HEK293 (cell line): ENCODE data around the gene ELFN1.

Experiments
- ZNF157 ChIP-seq: fragments of 450-650 bp; formaldehyde crosslinking; IDR thresholded peaks from 2 replicates; pipeline ENCODE4 v1.5.1; 2016; ENCODE audit warnings: missing biosample characterization, missing genetic modification characterization
- ZNF830 ChIP-seq: fragments of 450-650 bp; IDR thresholded peaks from 2 replicates; pipeline ENCODE4 v1.5.0; 2018; ENCODE audit warnings: missing biosample characterization, missing genetic modification characterization, low read depth, mild to moderate bottlenecking, moderate library complexity
- ZXDB ChIP-seq: fragments of 450-650 bp; formaldehyde crosslinking; IDR thresholded peaks from 2 replicates; pipeline ENCODE4 v1.5.1; 2016; ENCODE audit warnings: missing biosample characterization, missing genetic modification characterization

DNA sequence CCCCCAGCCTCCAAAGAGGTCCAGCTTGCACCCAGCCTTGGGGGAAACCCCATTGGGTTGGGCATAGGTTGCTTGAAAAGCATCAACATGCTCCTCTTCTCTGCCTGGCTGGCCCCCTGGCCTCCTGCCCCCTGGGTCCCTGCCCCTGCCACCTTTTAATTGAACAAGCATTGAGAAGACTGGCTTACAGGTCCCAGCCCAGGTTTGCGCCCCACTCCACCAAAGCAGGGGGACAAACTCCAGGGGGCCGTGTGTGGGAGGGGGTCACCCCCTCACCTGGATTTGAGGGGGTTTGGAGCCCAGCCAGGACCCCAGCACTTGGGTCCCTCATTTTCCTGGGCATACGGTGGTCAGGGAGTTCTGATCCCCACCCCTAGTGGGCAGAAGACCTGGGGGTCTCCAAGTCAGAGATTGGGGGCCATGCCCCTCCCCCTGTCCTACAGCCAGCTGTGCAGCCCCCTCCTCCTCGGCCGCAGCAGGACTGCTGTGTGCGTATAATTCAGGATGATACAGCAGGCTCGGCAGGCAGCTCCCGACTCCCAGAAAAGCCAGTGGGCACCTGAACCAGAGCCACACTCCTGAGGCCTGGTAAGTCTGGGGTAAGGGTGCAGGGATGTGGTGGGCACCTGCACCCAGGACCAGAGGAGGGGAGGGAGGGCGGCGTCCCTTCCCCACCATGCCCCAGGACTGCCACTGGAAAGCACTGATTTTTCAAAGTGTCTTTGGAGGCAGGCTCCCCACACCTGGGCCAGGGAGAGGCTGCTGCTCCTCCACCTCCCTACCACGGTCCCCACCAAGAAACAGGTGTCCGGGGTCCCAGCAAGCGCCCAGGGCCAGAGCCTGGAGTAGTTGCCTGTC is 1.7 kb downstream of the ELFN1 start:
- TF ChIP-seq ZNF830 (tag by site-specific recombination) = no peak
- no peak for TF ChIP-seq ZNF157 (tag by site-specific recombination)
- no peak for TF ChIP-seq ZXDB (tag by site-specific recombination)
